ENCODE data around the gene THTPA. TPM values are rescaled to one million over a fixed set of nuclear protein-coding genes. Genes with fewer than 3 reads are reported as not detected.

THTPA gene
- total and polyA plus RNA-seq, 9 of the 15 experiments (the other 6 are each of a cell fraction or from before 2014, with no cell fraction given), result 2.4 to 8.7 (median 5.2) TPM

GRCh38 chr14:23555882-23556699 lies at the start of gene THTPA (continued):
- TF ChIP-seq E2F6 (IDR thresholded peaks at IDR 0.05; ENCODE audit: borderline replicate concordance in 1 of 2, extremely low read depth in 1 of 2, insufficient read depth in 1 of 2, insufficient read length in 1 of 2, low read depth in 1 of 2, low read length in 1 of 2, poor library complexity in 1 of 2, severe bottlenecking in 1 of 2) (peak; percentile 15 to 17), CREM (IDR thresholded peaks at IDR 0.05; ENCODE audit: low read depth) (peak; percentile 47), RBM25 (IDR thresholded peaks at IDR 0.05; ENCODE audit: low read depth, low read length, severe bottlenecking) (no peak), MTA2 (IDR thresholded peaks at IDR 0.05; ENCODE audit: low read depth) (no peak), GTF3C2 (IDR thresholded peaks at IDR 0.05; ENCODE audit: borderline replicate concordance, extremely low read depth, insufficient read length) (no peak), NR1H2 (CRISPR knock-in tag; IDR thresholded peaks at IDR 0.05) (no peak), FOS (IDR thresholded peaks at IDR 0.05; ENCODE audit: extremely low read depth, insufficient read length) (no peak), MECOM (CRISPR knock-in tag; IDR thresholded peaks at IDR 0.05) (no peak), GMEB1 (CRISPR knock-in tag; IDR thresholded peaks at IDR 0.05) (0 out of 2 replicates have a peak, but pooled peaks have one; percentile 11), CBFA2T3 (IDR thresholded peaks at IDR 0.05) (no peak), GABPB2 (CRISPR knock-in tag; conservative IDR thresholded peaks at IDR 0.05) (no peak), ZNF551 (CRISPR knock-in tag; IDR thresholded peaks at IDR 0.05) (no peak), RBM22 (IDR thresholded peaks at IDR 0.05; ENCODE audit: low read depth, low read length, poor library complexity, severe bottlenecking) (peak; percentile 50), HNRNPH1 (optimal IDR thresholded peaks at IDR 0.05; ENCODE audit: low read depth, low read length) (no peak), SMARCC2 (IDR thresholded peaks at IDR 0.05; ENCODE audit: low read depth) (no peak), ZNF444 (CRISPR knock-in tag; IDR thresholded peaks at IDR 0.05) (no peak)
- TF ChIP-seq, protein P1, sequence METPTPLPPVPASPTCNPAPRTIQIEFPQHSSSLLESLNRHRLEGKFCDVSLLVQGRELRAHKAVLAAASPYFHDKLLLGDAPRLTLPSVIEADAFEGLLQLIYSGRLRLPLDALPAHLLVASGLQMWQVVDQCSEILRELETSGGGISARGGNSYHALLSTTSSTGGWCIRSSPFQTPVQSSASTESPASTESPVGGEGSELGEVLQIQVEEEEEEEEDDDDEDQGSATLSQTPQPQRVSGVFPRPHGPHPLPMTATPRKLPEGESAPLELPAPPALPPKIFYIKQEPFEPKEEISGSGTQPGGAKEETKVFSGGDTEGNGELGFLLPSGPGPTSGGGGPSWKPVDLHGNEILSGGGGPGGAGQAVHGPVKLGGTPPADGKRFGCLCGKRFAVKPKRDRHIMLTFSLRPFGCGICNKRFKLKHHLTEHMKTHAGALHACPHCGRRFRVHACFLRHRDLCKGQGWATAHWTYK (CRISPR knock-in tag; IDR thresholded peaks at IDR 0.05), result peak; percentile 28; the same call in 1 of the 2 replicates
- TF ChIP-seq, protein P2, sequence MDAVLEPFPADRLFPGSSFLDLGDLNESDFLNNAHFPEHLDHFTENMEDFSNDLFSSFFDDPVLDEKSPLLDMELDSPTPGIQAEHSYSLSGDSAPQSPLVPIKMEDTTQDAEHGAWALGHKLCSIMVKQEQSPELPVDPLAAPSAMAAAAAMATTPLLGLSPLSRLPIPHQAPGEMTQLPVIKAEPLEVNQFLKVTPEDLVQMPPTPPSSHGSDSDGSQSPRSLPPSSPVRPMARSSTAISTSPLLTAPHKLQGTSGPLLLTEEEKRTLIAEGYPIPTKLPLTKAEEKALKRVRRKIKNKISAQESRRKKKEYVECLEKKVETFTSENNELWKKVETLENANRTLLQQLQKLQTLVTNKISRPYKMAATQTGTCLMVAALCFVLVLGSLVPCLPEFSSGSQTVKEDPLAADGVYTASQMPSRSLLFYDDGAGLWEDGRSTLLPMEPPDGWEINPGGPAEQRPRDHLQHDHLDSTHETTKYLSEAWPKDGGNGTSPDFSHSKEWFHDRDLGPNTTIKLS (IDR thresholded peaks at IDR 0.05; ENCODE audit: borderline replicate concordance, low read depth), result peak; percentile 86; the same call in 1 of the 2 replicates
